Subcutaneous adipose tissue (tissue), 4 donors: ENCODE data around the gene TTC28. TPM values are rescaled to one million over a fixed set of nuclear protein-coding genes. Genes with fewer than 3 reads are reported as not detected.

Experiments used
- total RNA-seq, 4 donors: library from RNA; depleted of rRNA; stranded (reverse); fragments of >200 nt; gene quantifications; one replicate each; pipeline ENCODE4 v1.1.0, GENCODE V29; 2016
- TF ChIP-seq, protein P1 (sequence below): fragments of 450-650 bp; IDR thresholded peaks from one replicate; pipeline ENCODE4 v1.5.1; 2016; ENCODE audit warnings: low read depth, mild to moderate bottlenecking, control low read depth, antibody characterized with exemption, moderate library complexity

Gene TTC28
- total RNA-seq, 4 donors from 2014 or later = 42.6 to 71.6 (median 43.4) TPM

DNA sequence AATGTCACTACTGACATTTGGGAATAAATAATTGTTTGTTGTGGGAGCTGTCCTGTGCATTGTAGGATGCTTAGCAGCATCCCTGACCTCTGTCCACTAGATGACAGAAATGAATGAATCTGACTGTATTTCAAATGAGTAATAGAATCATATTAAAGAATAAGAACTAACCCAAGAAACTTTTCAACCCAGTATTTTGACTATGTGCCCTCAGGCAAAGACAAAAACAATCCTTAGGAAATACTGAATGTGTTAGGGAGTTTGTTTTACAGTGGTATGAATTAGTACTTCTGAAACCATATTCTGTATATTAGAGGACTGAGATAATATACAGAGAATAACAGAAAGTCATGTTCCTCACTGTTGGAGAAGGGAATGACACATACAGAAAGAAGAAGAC is 439.7 kb downstream of the TTC28 start:
- TF ChIP-seq, protein P1, sequence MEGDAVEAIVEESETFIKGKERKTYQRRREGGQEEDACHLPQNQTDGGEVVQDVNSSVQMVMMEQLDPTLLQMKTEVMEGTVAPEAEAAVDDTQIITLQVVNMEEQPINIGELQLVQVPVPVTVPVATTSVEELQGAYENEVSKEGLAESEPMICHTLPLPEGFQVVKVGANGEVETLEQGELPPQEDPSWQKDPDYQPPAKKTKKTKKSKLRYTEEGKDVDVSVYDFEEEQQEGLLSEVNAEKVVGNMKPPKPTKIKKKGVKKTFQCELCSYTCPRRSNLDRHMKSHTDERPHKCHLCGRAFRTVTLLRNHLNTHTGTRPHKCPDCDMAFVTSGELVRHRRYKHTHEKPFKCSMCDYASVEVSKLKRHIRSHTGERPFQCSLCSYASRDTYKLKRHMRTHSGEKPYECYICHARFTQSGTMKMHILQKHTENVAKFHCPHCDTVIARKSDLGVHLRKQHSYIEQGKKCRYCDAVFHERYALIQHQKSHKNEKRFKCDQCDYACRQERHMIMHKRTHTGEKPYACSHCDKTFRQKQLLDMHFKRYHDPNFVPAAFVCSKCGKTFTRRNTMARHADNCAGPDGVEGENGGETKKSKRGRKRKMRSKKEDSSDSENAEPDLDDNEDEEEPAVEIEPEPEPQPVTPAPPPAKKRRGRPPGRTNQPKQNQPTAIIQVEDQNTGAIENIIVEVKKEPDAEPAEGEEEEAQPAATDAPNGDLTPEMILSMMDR = no peak

DNA sequence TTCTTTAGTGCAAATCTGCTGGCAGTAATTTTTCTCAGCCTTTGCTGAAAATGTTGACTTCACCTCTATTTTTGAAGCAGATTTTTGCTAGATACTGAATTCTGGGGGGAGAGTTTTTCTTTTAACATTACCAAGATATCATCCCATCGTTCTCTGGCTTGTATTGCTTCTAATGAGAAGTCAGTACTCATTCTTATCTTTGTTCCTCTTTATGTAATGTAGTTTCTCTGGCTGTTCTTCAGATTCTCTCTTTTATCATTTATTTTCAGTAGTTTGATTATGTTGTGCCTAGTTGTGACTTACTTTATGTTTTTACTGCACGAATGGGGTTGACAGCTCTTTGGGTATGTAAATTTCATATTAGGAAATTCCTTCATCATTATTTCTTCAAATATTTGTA is 441.9 kb downstream of the TTC28 start:
- TF ChIP-seq, protein P1 = no peak

DNA sequence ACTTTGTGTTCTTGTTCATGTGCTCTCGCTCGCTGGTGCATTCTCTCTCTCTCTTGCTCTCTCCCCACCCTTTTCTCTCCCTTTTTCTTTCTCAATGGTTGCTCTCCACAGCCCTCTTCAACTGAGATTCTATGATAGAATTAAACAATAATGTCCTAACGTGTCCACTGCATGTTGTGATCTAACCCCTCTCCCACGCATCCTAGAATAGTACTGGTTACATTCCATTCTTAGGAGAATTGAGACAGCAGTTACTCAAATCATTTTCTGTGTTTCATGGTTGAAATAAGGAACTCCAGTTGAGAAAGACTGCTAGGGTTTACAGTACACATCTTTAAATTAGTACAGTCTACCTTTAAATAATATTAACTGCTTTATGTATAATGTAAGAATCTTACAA is 442.5 kb downstream of the TTC28 start:
- TF ChIP-seq, protein P1 = no peak

DNA sequence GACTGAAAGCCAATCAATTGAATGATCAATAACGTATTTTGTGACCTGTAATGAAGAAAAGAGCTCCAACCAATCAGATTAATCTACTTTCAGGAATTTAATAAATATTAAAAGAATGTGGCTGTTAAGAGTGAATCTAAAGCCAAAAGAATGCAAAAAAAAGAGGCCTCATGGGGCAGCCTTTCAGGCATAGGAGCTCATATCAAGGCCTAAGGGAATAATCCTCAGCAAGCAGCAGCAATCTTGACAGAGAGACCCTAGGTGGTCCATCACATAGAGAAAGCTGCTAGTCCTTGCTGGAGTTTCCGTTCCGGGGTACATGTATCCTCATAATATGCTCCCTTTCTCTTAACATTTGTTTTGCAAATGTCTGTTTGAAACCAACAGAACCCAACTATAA is 447.4 kb downstream of the TTC28 start:
- TF ChIP-seq, protein P1 = no peak

DNA sequence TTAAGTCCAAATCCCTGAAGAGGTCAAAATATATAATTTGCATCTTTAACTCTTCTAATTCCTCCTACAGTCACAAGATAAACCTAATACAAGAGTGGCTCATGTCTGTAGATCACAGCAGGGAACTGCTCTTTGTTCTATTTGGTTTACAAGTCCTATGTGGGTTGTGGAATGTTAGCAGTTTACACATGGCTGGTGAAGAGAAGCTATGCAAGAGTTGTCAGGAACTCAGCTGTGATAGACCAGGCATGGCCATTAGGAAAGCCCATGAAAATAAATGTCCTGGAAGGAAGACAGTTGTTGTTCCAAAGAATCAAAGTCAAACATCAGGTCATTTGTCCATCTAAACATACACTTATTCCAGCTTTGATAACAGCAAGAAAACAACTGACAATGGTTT is 448.2 kb downstream of the TTC28 start:
- TF ChIP-seq, protein P1 = no peak

DNA sequence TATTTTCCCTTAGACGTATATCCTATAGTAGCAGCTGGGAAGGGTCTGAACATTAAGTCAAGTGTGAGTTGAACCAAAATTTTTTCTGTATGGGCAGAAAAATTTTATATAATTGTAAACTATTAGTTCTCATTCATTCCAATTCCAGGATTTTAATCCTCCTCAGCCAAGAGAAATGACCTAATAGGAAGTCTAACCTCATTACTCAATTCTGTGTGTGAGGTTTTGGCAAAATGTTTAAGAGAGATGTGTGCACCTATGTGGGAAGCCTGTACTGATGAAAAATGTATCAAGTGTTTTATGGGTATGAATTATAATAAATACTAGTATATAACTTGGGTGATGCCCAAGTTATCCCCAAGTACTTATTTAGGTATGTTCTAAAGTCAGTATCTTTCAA is 449.0 kb downstream of the TTC28 start:
- TF ChIP-seq, protein P1 = no peak

DNA sequence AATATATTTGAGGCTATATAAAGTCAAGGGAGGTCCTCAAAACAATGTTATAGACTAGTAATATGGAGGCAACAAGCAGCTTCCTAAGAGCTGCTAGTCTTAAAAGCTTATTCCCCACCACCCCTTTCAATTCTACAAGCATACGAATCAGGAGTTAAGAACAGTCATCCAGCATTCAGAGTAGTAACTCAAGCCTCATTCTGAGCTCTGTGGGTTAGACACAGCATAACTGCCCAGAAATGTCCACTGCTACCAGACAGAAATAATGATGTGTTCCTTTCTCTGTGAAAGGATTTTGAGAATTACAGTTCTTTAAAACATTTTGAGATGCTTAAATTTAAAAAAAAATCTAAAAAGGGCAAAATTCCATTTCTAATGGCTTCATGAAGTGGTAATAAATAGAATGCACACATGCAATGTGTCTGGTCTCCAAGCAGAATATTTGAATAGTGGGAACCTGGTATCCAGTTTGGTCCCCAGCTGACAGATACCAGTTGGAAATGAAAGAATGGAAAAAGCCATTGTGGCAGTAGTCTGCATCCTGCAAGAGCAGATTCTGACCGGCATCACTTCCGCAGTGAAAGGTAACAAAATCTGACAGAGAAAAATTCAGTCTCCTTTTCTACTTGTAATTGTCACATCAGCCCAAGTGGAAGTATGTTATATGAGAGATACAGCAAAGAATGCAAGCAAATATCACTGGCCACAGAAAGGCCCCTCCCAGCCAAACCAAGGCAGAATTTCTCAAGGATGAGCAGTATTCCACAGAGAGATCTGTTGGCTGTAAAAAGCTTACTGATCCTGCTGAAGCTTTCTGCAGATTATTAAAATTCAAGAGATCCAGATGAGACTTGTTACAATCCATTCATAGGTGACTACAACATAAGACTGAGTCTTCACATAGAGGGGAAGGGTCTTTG is 449.8 kb downstream of the TTC28 start:
- TF ChIP-seq, protein P1 = no peak
